Activated CD4-positive, alpha-beta T cell treated with anti-CD3 and anti-CD28 coated beads, Interleukin-2, amount 50 U/mL, for 16 hours (primary cell): ENCODE measurements around the gene DZIP3.

Experiments used
- DNase-seq: peaks from one replicate; pipeline ENCODE4 v3.0.0-alpha.2; 2020

The DZIP3 gene, protein sequence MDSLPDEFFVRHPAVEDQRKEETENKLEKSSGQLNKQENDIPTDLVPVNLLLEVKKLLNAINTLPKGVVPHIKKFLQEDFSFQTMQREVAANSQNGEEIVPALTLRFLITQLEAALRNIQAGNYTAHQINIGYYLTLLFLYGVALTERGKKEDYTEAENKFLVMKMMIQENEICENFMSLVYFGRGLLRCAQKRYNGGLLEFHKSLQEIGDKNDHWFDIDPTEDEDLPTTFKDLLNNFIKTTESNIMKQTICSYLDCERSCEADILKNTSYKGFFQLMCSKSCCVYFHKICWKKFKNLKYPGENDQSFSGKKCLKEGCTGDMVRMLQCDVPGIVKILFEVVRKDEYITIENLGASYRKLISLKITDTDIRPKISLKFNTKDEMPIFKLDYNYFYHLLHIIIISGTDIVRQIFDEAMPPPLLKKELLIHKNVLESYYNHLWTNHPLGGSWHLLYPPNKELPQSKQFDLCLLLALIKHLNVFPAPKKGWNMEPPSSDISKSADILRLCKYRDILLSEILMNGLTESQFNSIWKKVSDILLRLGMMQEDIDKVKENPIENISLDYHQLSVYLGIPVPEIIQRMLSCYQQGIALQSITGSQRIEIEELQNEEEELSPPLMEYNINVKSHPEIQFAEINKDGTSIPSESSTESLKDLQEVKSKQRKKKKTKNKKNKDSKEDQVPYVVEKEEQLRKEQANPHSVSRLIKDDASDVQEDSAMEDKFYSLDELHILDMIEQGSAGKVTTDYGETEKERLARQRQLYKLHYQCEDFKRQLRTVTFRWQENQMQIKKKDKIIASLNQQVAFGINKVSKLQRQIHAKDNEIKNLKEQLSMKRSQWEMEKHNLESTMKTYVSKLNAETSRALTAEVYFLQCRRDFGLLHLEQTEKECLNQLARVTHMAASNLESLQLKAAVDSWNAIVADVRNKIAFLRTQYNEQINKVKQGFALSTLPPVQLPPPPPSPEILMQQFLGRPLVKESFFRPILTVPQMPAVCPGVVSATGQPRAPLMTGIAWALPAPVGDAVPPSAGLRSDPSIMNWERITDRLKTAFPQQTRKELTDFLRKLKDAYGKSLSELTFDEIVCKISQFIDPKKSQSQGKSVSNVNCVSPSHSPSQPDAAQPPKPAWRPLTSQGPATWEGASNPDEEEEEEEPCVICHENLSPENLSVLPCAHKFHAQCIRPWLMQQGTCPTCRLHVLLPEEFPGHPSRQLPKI

DNA sequence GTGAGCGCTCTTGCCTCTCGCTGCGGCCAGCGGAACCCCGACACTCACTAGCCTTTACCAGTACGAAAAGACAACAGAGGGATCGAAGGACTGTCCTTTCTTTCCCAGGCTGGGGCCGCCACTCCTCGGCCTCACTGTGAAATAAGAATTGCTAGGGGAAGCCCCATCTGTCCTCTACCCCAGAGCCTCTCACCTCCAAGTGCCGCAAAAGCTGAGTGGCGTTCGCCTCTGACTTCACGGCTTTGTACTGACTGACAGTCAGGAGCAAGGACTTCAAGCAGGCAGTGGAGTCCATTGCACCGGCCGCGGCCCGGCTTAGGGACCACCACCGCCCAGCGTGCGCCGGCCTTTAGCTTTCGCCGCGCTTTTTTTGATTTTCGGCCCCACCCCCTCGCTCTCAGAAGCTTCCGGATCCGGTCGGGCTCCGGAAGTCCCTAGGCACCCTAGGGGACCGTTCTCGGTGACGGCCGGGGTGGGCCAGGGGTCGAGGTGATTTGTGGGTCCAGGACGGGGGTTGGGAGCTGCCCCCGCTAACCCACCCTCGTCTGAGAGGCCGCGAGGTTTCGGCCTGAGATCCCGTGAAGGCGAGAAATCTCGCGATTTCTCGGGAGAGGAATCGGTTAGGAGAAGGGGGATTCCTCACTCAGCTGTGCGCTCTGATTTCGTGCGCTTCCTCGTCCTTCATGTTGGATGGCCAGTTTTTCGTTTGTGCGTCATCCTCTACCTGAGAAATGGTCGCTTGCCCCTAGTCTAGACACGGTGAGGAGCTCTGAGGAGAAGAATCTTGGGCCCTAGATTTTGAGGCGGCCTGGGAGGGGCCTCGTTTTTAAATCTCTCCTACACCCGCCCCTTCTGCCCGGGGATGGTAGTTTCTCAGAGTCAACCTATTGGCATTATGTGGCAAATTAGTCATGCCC lies at the start of gene DZIP3, which contains the start of gene CIP2A:
TSS of gene DZIP3 (plus strand) at position 642 of the 917 bp plus-strand sequence. CDS start 15,685 bp downstream, outside the sequence.
TSS of gene CIP2A (minus strand) at position 358 of the 917 bp plus-strand sequence. CDS start at position 295, 63 bp downstream.
- DNase-seq = peak; percentile 92

GRCh38 chr3:108546247-108546646 lies 43.3 kb upstream of the DZIP3 start:
- no peak for DNase-seq

GRCh38 chr3:108546692-108547091 lies 42.8 kb upstream of the DZIP3 start:
- no peak for DNase-seq

DNA sequence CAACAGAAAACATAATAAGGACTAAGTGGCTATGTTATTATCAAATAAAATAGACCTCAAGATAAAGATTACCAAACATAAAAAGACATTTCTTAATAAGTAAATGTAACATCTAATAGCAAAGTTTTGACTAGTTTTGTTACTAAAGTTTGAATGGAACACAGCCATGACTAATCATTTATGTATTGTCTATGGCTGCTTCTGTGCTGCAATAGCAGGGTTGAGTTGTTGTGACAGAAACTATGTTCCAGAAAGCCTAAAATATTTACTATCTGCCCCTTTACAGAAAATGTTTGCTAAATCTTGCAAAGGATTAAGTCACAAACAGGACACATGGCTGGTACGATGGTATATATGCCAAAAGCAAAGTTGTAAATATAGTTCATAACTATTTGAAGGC lies 41.2 kb upstream of the DZIP3 start:
- DNase-seq = no peak

DNA sequence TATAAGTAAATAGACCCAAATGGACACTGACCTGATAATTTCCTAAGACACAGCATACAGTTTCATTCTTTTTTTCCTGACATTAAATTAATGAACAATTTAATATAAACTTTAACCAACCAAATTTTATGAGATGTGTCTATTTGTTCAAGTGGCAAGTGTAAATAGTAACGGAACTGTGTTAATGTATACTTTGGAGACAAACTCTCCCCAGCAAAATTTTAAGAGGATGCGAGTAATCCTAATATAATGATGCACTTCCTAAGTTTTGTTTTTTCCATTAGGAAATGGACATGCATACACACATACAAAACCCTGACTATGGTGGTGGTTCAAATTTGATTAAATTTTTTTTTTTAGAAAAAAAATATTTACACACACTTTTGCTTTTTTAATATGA lies 40.6 kb upstream of the DZIP3 start:
- no peak for DNase-seq

GRCh38 chr3:108552267-108553159 lies 37.0 kb upstream of the DZIP3 start:
- DNase-seq = peak; percentile 27

DNA sequence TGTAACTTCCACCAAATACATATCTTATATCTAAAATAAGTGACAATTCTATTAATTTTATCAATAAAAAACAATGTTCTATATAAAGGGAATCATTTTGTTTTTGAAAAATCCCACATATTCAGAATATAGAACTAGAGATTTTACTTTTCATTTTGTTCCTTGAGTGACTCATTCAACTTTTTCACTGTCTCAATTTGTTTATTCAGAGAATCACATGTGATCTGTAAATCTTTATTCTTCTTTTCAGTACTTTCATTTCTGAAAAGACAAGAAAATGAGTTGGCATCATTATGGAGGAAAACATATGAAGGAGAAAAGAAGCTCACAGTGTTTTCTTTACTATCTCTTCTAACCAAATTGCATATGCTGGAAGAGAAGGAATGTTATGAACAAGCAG lies 35.3 kb upstream of the DZIP3 start:
- no peak for DNase-seq

DNA sequence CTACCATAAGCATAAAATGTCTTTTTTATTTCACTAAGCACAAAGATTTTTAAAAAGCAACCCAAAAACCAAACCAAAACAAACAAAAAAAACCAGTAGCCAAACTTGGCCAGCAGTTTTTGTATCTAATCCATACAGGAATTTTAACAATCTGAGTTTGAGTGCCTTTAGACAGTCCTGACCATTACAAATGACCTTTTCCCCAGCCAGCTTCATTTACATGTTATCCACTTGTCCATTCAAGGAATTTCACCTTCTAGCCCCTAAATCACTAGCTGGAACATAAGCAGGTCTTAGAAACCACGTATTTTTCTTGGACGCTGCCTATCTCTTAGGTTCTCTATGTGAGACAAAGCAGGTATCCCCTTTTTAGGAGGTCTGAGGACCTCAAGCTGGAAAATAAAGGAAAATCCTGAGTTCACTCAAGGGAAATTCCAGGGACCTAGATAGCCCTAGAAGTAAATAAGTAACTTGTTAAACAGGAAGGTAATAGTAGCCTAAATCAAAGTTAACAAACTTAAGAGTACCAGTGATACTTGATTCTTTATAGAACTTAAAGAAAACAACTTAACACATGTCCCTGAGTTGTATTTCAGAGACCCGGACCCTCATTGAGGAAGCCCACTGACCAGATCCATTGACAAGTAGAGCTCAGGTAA lies 34.5 kb upstream of the DZIP3 start:
- no peak for DNase-seq

GRCh38 chr3:108555966-108556581 lies 33.4 kb upstream of the DZIP3 start:
- DNase-seq = no peak

DNA sequence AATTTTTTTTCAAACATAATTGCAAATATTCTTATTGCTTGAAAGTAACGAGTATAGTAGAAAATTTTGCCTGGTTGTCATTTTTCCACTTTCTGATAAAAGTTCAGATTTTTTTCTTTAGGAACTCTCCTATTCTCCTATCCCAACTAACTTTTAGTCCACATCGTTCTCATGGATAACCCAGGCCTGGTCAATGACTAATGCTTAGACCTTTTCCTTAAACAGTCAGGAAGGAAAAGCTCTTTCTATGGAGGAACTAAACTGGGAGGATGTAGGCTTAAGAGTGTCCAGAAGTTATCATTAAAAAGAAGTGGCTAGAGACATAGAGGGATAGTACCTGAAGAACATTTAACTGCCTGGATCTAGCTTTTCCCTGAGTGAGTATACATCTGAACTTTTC lies 27.0 kb upstream of the DZIP3 start:
- DNase-seq = no peak

DNA sequence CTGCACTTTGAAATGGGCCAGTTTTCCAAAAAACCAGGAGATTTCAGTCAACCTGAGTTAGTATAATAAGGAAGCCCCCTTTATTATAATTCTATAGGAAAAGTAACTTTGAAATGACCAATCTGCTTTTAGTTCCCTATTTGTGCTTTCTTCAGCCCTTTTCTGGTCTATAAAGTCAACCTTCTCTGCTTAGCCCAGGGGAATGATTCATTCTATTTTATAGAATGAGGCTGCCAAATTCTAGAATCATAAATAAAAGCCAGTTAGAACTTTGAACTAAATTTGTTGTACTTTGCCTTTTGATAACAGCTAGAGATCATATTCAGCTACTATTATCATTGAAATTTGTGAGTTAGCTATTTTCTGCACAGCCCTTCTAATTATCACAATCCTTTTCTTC lies 25.0 kb upstream of the DZIP3 start:
- no peak for DNase-seq

GRCh38 chr3:108565506-108565905 lies 24.0 kb upstream of the DZIP3 start:
- DNase-seq = no peak

GRCh38 chr3:108566599-108566998 lies 22.9 kb upstream of the DZIP3 start:
- DNase-seq = peak; percentile 23

DNA sequence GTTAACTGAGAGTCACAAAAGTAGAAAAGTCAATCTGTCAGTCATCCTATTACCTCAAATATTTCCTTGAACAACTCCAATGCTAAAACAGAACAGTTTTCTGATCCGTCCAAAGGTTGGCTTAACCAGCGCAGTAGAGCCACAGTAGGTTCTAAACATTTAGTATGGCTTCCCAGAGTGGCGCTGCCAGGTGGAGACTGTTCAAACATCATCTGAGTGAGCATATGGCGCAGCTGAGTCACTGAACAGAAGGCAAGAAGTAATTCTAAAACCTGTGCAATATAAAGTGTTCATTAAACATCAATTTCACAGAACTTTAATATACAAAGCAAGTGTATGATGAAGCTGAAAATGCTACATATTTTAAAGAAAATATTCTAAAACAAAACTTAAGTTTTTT lies 20.2 kb upstream of the DZIP3 start:
- DNase-seq = no peak

- no peak for DNase-seq
Observed at GRCh38 chr3:108578064-108578463, 11.5 kb upstream of the DZIP3 start.

- no peak for DNase-seq
Observed at GRCh38 chr3:108588601-108589000, 921 bp upstream of the DZIP3 start.

- no peak for DNase-seq
Observed at GRCh38 chr3:108589998-108590323, 439 bp downstream of the DZIP3 start.

GRCh38 chr3:108590460-108590859 lies 938 bp downstream of the DZIP3 start:
- no peak for DNase-seq

DNA sequence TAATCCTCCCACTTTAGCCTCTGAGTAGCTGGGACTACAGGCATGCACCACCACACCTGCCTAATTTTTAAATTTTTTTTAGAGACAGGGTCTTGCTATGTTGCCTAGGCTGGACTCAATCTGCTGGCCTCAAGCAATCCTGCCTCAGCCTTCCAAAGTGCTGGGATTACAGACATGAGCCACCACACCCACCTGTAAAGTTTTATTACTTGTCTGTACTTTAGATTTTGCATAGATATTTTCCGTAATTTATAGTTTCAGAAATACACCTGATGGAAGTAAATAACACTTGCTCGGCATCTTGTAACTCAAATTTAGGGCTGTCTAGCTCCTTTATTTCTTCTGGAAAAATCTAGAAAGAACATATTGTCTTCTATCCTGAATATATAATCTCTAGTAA lies 5.8 kb downstream of the DZIP3 start:
- no peak for DNase-seq

DNA sequence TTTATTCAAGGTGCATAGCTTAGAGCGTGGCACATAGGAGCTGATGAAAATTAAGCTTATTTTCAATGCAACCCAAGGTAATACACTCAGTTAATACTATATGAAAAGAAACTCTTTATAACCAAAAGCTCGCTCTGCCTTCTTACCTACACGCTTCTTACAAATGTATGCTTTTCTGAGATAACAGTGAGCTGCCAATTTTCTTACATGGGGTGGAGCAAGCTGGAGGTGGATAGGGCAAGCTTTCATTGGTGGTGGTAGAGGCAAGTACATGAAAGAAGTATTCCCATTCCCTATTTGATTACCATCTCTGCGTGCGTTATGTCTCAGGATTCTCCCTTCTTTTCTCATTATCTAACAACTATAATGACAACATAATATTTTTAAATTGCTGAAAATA lies 8.9 kb downstream of the DZIP3 start:
- DNase-seq = no peak
